Mucosa of descending colon (tissue), 3 donors: ENCODE data around the gene FGR. TPM values are rescaled to one million over a fixed set of nuclear protein-coding genes. Genes with fewer than 3 reads are reported as not detected.

Experiments used
- ATAC-seq: fragments of 200-7000 bp; cut with Tn5 transposase; one replicate; pipeline ENCODE4 v1.9.1; 2020; ENCODE audit warnings: mild to moderate bottlenecking, moderate library complexity
- DNase-seq, 3 donors: peaks; one replicate each; pipeline ENCODE4 v3.0.0-alpha.2; 2020
- H3K36me3 ChIP-seq: fragments of 200-600 bp; one replicate; pipeline ENCODE4 v1.8.0; 2021; ENCODE audit warnings: low read depth, mild to moderate bottlenecking
- H3K4me1 ChIP-seq: fragments of 200-600 bp; one replicate; pipeline ENCODE4 v1.8.0; 2021; ENCODE audit warnings: low read depth, mild to moderate bottlenecking
- H3K4me3 ChIP-seq: fragments of 200-600 bp; one replicate; pipeline ENCODE4 v1.8.0; 2021; ENCODE audit warnings: mild to moderate bottlenecking
- H3K9me3 ChIP-seq: fragments of 200-600 bp; one replicate; pipeline ENCODE4 v1.8.0; 2021; ENCODE audit warnings: mild to moderate bottlenecking
- CTCF ChIP-seq: fragments of 200-600 bp; IDR thresholded peaks from one replicate; pipeline ENCODE4 v1.8.0; 2022; ENCODE audit warnings: antibody characterized with exemption, mild to moderate bottlenecking
- intact Hi-C, 2 donors: fragments of 100-400 bp; cut with DNase I in 1 of 2; cut with micrococcal nuclease in 1 of 2; formaldehyde crosslinking; loops; one replicate each; pipeline versions ENCODE4 v1.11.0 to v1.11.1; 2022; cut with DNase I, micrococcal nuclease
- total RNA-seq, 3 donors: library from RNA; stranded (reverse); fragmentation: NEBNext Ultra II Directional in 2 of 3; extraction: Animal tissue kit (Norgen Biotek cat#: 25700) in 2 of 3; gene quantifications; one replicate each; pipeline versions ENCODE4 v1.2.1 to v1.2.4, GENCODE V29; 2021 to 2023
- donor health status: DM: no; HTN: no; CAD: no; lungs with moderate emphysema.
- donor health status: DM: no; HTN: no; CAD: no.
- donor health status: DM: no; HTN: yes; CAD: no.

FGR gene
- total RNA-seq, 3 donors from 2014 or later = 2.3 to 5.7 (median 5.3) TPM

GRCh38 chr1:27589441-27589840 is 45.5 kb downstream of the FGR start:
- no peaks in the 10 kb centered on the region for H3K36me3 ChIP-seq
- no peak overlapping the region for H3K4me3 ChIP-seq
- no peak for TF ChIP-seq CTCF
- ATAC-seq = no peak
- intact Hi-C loops = no loop called here
- peaks cover 12% of the 10 kb centered on the region for H3K4me1 ChIP-seq
- DNase-seq = no peak
- no peaks in the 10 kb centered on the region for H3K9me3 ChIP-seq

- Histone ChIP-seq H3K36me3 (no peaks in the 10 kb centered on the region), H3K4me3 (no peak overlapping the region), H3K9me3 (no peaks in the 10 kb centered on the region), H3K4me1 (peaks cover 12% of the 10 kb centered on the region)
- TF ChIP-seq CTCF = no peak
- ATAC-seq = no peak
- DNase-seq = no peak
- intact Hi-C loops = no loop called here
These were observed 46.4 kb downstream of the FGR start for GRCh38 chr1:27588256-27589232.

- TF ChIP-seq CTCF = no peak
- H3K4me3 ChIP-seq = no peak overlapping the region
- H3K9me3 ChIP-seq = no peaks in the 10 kb centered on the region
- no peaks in the 10 kb centered on the region for H3K36me3 ChIP-seq
- intact Hi-C loops = no loop called here
- no peak for DNase-seq
- no peaks in the 10 kb centered on the region for H3K4me1 ChIP-seq
- ATAC-seq = no peak
These were observed 49.3 kb downstream of the FGR start for GRCh38 chr1:27585684-27586083.

- Histone ChIP-seq H3K4me1 (no peaks in the 10 kb centered on the region), H3K4me3 (no peak overlapping the region), H3K9me3 (no peaks in the 10 kb centered on the region), H3K36me3 (no peaks in the 10 kb centered on the region)
- DNase-seq = no peak
- ATAC-seq = no peak
- TF ChIP-seq CTCF = no peak
- intact Hi-C loops = no loop called here
These were observed 50.5 kb downstream of the FGR start for GRCh38 chr1:27584453-27584852.

GRCh38 chr1:27583479-27583878 is 51.5 kb downstream of the FGR start:
- ATAC-seq = no peak
- intact Hi-C loops = no loop called here
- Histone ChIP-seq H3K4me3 (no peak overlapping the region), H3K36me3 (no peaks in the 10 kb centered on the region), H3K4me1 (no peaks in the 10 kb centered on the region), H3K9me3 (no peaks in the 10 kb centered on the region)
- DNase-seq = no peak
- TF ChIP-seq CTCF = no peak
